Stimulated activated effector memory CD8-positive, alpha-beta T cell treated with anti-CD3 and anti-CD28 coated beads, Interleukin-12 subunit alpha, Interleukin-12 subunit beta, amount 100 ng/mL, for 72 hours (primary cell): Measurements from ENCODE around the gene THSD7A.

ENCODE experiments used
- ATAC-seq: fragments of 150-1000 bp; cut with Tn5 transposase; 2 replicates; pipeline ENCODE4 v1.10.0; 2021
- DNase-seq, 2 donors: peaks; one replicate each; pipeline ENCODE4 v3.0.0; 2021 to 2022; ENCODE audit warnings: low spot score in 2 of 2
- H3K27ac Mint-ChIP-seq: one replicate; pipeline ENCODE4 v1.8.0; 2022; ENCODE audit warnings: mild to moderate bottlenecking, mixed read lengths
- H3K36me3 Mint-ChIP-seq: one replicate; pipeline ENCODE4 v1.8.0; 2022; ENCODE audit warnings: mild to moderate bottlenecking, mixed read lengths
- H3K4me1 Mint-ChIP-seq: one replicate; pipeline ENCODE4 v1.8.0; 2022; ENCODE audit warnings: mixed read lengths
- H3K4me3 Mint-ChIP-seq: one replicate; pipeline ENCODE4 v1.8.0; 2022; ENCODE audit warnings: mild to moderate bottlenecking, mixed read lengths
- H3K9me3 Mint-ChIP-seq: one replicate; pipeline ENCODE4 v1.8.0; 2022; ENCODE audit warnings: mixed read lengths

The THSD7A gene, protein sequence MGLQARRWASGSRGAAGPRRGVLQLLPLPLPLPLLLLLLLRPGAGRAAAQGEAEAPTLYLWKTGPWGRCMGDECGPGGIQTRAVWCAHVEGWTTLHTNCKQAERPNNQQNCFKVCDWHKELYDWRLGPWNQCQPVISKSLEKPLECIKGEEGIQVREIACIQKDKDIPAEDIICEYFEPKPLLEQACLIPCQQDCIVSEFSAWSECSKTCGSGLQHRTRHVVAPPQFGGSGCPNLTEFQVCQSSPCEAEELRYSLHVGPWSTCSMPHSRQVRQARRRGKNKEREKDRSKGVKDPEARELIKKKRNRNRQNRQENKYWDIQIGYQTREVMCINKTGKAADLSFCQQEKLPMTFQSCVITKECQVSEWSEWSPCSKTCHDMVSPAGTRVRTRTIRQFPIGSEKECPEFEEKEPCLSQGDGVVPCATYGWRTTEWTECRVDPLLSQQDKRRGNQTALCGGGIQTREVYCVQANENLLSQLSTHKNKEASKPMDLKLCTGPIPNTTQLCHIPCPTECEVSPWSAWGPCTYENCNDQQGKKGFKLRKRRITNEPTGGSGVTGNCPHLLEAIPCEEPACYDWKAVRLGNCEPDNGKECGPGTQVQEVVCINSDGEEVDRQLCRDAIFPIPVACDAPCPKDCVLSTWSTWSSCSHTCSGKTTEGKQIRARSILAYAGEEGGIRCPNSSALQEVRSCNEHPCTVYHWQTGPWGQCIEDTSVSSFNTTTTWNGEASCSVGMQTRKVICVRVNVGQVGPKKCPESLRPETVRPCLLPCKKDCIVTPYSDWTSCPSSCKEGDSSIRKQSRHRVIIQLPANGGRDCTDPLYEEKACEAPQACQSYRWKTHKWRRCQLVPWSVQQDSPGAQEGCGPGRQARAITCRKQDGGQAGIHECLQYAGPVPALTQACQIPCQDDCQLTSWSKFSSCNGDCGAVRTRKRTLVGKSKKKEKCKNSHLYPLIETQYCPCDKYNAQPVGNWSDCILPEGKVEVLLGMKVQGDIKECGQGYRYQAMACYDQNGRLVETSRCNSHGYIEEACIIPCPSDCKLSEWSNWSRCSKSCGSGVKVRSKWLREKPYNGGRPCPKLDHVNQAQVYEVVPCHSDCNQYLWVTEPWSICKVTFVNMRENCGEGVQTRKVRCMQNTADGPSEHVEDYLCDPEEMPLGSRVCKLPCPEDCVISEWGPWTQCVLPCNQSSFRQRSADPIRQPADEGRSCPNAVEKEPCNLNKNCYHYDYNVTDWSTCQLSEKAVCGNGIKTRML (N-terminal part only)

DNA sequence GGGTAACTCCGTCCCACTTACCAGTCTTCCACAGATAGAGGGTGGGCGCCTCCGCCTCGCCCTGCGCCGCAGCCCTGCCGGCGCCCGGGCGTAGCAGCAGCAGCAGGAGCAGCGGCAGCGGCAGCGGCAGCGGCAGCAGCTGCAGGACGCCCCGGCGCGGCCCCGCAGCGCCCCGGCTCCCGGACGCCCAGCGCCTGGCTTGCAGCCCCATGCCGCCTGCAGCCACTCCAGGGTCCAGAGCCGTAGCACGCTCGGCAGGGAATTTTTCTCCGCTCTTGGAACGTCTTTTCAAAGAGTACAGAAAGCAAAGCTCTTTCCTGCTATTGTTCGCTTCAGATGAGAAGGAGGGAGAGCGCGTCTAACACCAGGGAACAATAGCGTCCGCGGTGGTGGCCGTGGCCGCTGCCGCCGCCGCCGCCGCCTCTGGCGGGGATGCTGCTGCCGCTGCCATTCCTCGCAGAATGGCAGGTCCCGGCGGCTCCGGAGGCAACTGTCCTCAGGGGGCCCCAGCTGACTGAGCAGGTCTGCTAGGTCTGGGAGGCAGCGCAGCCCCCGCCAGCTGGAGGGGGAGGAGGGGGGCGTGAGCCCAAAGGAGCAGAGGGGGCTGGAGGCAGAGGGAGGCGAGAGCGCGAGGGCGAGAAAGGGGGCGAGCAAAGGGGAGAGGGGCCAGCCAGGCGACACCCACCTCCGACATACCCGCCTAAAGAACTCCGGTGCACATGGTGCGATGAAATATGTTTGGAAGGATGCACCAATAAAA is at the start of gene THSD7A:
TSS of gene THSD7A (minus strand) at position 463 of the 760 bp plus-strand sequence. CDS start at position 211, 252 bp downstream.
- no peaks in the 10 kb centered on the region for H3K36me3 Mint-ChIP-seq
- no peak for DNase-seq
- peak; percentile 67 for ATAC-seq
- H3K9me3 Mint-ChIP-seq, result peaks cover under 1% of the 10 kb centered on the region
- no peak within 1 kb of the TSS for H3K4me3 Mint-ChIP-seq
- no peaks in the 10 kb centered on the region for H3K4me1 Mint-ChIP-seq
- H3K27ac Mint-ChIP-seq, result no peak within 1 kb of the TSS

DNA sequence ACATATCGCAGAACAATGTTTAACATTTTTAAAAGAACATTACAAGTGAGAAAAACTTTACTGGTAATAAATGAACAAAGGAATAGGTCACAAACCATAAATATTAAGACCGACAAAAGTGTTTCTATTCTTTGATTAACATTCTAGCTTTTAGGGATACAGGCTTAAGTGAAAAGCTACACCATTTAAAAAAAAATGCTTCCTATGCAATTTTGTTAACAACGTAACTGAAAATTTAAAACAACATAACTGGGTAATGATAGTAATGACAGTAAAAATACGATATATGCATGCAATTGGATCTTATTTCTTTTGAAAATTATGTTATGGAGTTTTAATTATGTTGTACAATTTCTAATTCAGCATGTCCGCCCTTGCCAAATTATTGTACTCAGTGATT is 49.7 kb upstream of the THSD7A start:
- H3K36me3 Mint-ChIP-seq, result no peaks in the 10 kb centered on the region
- ATAC-seq (no peak), DNase-seq (no peak)
- no peaks in the 10 kb centered on the region for H3K4me1 Mint-ChIP-seq
- no peak overlapping the region for H3K27ac Mint-ChIP-seq
- no peaks in the 10 kb centered on the region for H3K9me3 Mint-ChIP-seq
- H3K4me3 Mint-ChIP-seq, result no peak overlapping the region

DNA sequence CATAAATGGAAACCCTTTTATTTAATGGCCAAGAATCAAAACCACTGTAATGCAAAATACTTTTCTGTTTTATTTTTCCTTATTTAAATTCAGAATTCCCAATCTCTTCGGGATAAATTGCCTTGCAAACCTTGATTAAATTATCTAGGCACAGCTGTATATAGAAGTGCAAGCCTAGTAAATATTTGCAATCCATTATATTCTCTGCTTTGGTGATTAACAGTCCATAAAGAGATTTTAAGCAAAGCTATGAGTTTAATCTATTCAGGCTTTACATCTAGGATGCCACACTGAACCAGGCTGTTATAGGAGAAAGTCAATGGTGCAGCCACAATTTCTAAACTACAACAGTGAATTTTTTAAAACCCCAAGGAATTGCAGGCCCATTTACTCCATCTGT is 43.6 kb upstream of the THSD7A start:
- Mint-ChIP-seq H3K4me1 (no peaks in the 10 kb centered on the region), H3K36me3 (no peaks in the 10 kb centered on the region), H3K9me3 (peaks cover 5% of the 10 kb centered on the region), H3K27ac (no peak overlapping the region), H3K4me3 (no peak overlapping the region)
- ATAC-seq, result no peak
- no peak for DNase-seq

DNA sequence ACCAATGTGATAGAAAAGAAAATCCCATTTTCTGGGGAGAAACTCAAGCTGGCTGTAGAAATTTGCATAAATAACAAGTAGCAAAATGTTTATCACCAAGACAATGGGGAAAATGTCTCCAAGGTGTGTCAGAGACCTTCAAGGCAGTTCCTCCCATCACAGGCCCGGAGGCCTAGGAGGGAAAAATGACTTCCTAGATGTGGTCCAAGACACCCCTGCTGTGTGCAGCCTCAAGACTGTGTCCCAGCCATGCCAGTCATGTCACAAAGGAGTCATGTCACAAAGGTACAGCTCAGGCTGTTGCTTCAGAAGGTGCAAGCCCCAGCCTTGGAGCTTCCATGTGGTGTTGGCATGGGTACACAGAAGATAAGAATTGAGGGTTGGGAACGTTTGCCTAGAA is 33.7 kb upstream of the THSD7A start:
- ATAC-seq (no peak), DNase-seq (no peak)
- no peak overlapping the region for H3K4me3 Mint-ChIP-seq
- H3K27ac Mint-ChIP-seq, result no peak overlapping the region
- no peaks in the 10 kb centered on the region for H3K36me3 Mint-ChIP-seq
- peaks cover 14% of the 10 kb centered on the region for H3K9me3 Mint-ChIP-seq
- no peaks in the 10 kb centered on the region for H3K4me1 Mint-ChIP-seq

DNA sequence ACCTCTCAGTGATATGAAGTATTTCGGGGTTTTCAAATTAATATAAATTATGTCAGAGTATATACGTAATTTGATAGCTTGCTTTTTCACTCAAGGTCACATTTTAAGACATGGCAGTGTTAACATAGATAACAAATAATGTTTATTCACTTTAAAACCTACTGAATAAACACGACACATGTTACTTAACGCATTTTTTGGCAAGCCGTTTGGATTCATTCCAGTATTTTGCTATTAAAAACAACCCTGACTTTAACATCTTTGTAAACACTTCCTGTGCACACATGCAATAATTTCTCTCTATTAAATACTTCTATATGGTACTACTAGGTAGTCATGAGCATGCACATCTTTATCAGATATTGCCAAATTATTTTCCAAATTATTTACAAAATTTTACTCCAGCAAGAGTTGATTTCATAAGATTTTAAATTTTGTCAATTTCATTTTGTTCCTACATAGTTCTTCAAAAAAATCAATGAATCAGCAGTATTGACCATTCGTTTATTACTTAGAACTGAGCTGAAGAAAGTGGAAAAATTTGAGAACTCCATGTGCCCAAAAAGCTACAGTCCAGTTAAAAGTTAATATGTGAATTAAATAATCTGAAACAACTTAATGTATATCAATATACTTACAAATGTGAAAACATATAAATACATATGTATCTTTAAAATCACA is 26.8 kb upstream of the THSD7A start:
- Mint-ChIP-seq H3K9me3 (peaks cover 3% of the 10 kb centered on the region), H3K4me3 (no peak overlapping the region), H3K4me1 (no peaks in the 10 kb centered on the region), H3K36me3 (no peaks in the 10 kb centered on the region), H3K27ac (no peak overlapping the region)
- ATAC-seq (no peak), DNase-seq (no peak)

DNA sequence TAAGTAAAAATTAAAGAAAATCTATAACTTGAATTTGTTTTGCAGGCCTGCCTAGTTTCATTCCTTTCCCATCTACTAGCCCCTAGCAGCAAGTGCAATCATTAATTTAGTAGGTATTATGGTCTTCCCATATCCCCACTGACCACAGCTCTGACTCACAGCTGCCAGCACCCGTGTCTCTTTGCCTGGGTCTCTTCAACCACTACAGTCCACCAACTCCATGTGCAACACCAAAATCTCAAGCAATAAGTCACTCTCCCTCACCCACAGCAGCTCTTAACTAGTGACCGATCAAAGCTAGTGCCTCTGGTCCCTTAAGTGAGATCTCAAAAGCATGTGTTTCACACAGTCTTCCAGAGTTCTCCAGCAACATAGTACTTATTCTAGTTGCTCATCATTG is 26.0 kb upstream of the THSD7A start:
- H3K36me3 Mint-ChIP-seq, result no peaks in the 10 kb centered on the region
- no peaks in the 10 kb centered on the region for H3K4me1 Mint-ChIP-seq
- H3K27ac Mint-ChIP-seq, result no peak overlapping the region
- no peak overlapping the region for H3K4me3 Mint-ChIP-seq
- ATAC-seq (peak; percentile 24), DNase-seq (no peak)
- peaks cover 3% of the 10 kb centered on the region for H3K9me3 Mint-ChIP-seq

DNA sequence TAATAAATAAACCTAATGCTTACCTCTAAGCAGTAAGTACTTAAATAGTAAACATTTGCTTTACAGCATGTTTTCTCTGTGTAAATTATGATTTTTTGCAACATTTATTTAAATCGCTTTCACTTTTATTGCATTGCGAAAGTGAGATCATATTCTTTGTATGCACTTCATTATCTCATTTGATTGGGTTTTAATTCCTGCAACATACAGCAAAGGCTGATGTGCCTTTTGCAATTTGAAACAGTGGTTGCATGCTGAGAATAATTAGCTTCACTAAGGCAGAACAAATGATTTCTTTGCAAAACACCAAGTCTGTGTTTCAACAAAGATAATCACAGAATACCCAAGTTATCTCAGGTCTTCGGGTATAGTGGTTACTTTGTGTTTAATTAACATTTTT is 16.3 kb upstream of the THSD7A start:
- DNase-seq (no peak), ATAC-seq (no peak)
- H3K4me1 Mint-ChIP-seq, result no peaks in the 10 kb centered on the region
- H3K9me3 Mint-ChIP-seq, result no peaks in the 10 kb centered on the region
- no peaks in the 10 kb centered on the region for H3K36me3 Mint-ChIP-seq
- no peak overlapping the region for H3K27ac Mint-ChIP-seq
- H3K4me3 Mint-ChIP-seq, result no peak overlapping the region

DNA sequence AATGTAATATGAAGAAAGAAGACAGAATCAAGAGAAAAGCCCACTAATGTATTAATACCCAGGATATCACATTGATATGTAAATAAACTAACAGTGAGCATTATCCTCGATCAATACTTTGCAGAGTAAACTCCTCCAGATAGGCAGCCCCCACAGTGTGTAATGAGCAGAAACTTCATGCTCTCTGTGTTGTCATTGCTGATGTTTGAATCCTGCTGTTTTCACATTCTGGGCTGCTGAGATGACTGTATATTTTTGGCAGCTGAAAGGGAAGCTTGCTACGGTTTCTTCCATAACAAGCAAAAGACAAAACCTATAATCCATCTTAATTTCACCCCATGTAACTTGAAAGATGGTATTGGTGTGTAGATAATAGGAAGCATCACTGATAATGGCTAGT is 15.3 kb upstream of the THSD7A start:
- H3K36me3 Mint-ChIP-seq, result no peaks in the 10 kb centered on the region
- ATAC-seq (no peak), DNase-seq (no peak)
- no peak overlapping the region for H3K4me3 Mint-ChIP-seq
- H3K9me3 Mint-ChIP-seq, result no peaks in the 10 kb centered on the region
- H3K27ac Mint-ChIP-seq, result no peak overlapping the region
- H3K4me1 Mint-ChIP-seq, result no peaks in the 10 kb centered on the region

DNA sequence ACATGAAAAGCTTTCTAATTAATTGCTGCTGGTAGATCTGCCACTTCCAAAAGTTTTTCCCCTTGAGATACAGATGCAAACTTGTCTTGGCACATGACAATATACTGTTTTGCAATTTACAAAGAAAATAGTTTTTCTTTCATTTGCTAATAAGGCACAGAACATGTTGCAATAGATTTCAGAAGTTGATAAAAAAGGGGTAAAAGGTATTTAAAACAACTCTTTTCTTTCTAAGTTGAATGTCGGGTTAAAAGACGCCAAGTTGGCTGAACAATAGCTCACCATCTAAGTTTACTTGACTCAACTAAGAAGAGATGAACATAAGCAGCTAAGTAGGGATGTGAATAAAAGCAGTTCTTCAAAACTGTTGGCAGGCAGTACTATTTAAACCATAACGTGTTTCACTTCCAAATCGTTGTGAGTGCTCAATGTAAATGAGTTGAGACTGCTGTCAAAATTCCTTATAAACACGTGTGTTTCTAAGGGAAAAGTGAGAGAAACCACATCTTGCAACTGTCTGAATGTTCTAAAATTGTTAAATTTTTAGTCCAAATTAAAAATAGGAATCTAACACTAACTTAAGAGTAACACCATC is 14.5 kb upstream of the THSD7A start:
- no peak for DNase-seq
- no peaks in the 10 kb centered on the region for H3K9me3 Mint-ChIP-seq
- no peaks in the 10 kb centered on the region for H3K4me1 Mint-ChIP-seq
- no peak overlapping the region for H3K27ac Mint-ChIP-seq
- no peak overlapping the region for H3K4me3 Mint-ChIP-seq
- no peak for ATAC-seq
- H3K36me3 Mint-ChIP-seq, result no peaks in the 10 kb centered on the region

DNA sequence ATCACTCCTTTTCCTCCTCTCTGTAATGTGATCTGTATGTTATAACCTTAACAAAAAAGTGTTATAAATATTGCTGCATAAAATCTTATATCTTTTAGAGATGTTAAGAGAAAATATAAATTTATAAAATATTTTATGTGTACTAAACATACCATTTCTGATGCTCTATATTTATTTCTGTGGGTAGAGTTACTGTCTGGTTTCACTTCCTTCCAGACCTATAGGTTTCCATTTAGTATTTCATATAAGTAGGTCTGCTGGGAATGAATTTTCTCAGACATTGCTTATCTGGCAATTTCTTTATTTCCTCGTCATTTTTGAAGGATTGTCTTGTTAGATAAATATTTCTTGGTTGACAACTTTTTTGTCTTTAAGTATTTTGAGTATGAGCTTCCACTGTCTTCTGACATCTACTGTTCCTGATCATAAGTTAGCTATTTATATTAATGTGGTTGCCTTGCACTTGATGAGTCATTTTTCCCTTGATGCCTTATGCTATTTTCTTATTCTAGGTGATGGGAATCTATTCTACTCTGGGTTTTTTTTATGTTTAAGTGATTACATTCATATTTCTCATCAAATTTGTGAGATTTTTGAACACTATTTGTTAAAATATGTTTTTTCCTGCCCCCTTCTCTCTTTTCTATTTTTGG is 11.2 kb upstream of the THSD7A start:
- DNase-seq (no peak), ATAC-seq (no peak)
- no peaks in the 10 kb centered on the region for H3K4me1 Mint-ChIP-seq
- H3K9me3 Mint-ChIP-seq, result no peaks in the 10 kb centered on the region
- H3K4me3 Mint-ChIP-seq, result no peak overlapping the region
- no peaks in the 10 kb centered on the region for H3K36me3 Mint-ChIP-seq
- H3K27ac Mint-ChIP-seq, result no peak overlapping the region

DNA sequence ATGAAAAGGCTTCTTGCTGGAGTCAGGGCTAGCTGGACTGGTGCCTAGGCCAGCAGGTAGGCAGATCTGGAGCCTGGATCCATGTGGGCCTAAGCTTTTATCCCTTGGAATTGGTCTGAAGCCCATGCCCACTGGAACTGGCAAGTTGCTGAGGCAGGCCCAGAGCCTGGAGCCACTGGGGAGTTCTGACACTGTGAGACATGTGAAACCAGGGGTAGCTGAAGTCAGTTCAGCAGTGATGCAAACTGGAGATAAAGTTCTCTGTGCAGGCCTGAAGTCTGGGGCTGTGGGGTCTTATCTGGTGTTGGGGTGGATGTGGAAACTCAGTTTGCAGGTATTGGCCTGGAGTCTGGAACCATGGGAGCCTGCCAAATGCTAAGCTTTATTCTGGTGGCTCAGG is 9.7 kb upstream of the THSD7A start:
- peaks cover 3% of the 10 kb centered on the region for H3K9me3 Mint-ChIP-seq
- H3K36me3 Mint-ChIP-seq, result no peaks in the 10 kb centered on the region
- no peaks in the 10 kb centered on the region for H3K4me1 Mint-ChIP-seq
- ATAC-seq (no peak), DNase-seq (no peak)
- H3K27ac Mint-ChIP-seq, result no peak overlapping the region
- H3K4me3 Mint-ChIP-seq, result no peak overlapping the region

DNA sequence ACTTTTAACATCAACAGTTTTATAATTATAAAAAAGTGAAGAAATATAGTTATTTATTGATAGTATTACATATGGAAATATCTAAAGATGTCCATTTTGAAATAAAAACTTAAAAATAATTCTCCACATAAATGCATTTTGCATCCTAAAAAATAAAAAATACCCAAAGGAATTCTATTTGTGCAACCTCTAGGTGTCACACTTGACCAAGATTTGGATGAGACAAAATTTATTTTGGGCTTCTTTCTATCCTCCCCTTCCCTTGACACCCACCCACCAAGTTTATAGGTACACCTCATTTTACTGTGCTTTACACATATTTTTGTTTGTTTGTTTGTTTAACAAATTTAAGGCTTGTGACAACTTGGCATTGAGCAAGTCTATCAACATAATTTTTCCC is 3.3 kb upstream of the THSD7A start:
- no peak for DNase-seq
- Mint-ChIP-seq H3K9me3 (peaks cover 3% of the 10 kb centered on the region), H3K36me3 (no peaks in the 10 kb centered on the region), H3K4me3 (no peak overlapping the region), H3K27ac (no peak overlapping the region), H3K4me1 (no peaks in the 10 kb centered on the region)
- no peak for ATAC-seq

DNA sequence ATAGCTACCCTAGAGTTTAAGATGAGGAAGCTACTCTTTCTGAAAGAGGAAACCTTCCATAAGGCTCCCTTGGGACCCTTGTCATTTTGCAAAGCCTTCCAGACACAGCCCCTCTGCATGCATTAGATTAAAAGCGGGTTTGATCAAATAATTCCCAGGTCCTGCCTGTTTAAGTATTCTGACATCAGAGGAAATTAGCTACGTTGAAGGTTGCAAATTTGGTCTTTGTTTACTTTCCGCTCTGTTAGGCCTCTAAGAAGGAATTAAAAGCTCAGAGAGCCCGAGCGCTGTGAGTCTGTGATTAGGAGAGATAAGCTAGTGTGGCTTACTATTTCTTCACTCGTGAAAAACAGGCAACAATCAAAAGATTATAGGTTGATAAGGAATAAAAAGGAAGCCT is 1.4 kb upstream of the THSD7A start:
- H3K4me3 Mint-ChIP-seq, result no peak overlapping the region
- ATAC-seq (no peak), DNase-seq (no peak)
- no peaks in the 10 kb centered on the region for H3K36me3 Mint-ChIP-seq
- H3K4me1 Mint-ChIP-seq, result no peaks in the 10 kb centered on the region
- peaks cover 3% of the 10 kb centered on the region for H3K9me3 Mint-ChIP-seq
- H3K27ac Mint-ChIP-seq, result no peak overlapping the region
